Heart right ventricle (tissue), 16 donors: ENCODE results near the gene VANGL2. TPM values are rescaled to one million over a fixed set of nuclear protein-coding genes. Genes with fewer than 3 reads are reported as not detected.

Experiments
- ATAC-seq, 8 donors: fragments of 200-7000 bp; cut with Tn5 transposase; one replicate each; pipeline ENCODE4 v1.9.1; 2020; ENCODE audit warnings: mild to moderate bottlenecking in 8 of 8, moderate library complexity in 8 of 8, moderate number of reproducible peaks in 1 of 8
- DNase-seq, 2 donors: peaks; one replicate each; pipeline ENCODE4 v3.0.0-alpha.2; 2020
- H3K27ac ChIP-seq, 10 donors: fragments of 200-600 bp; sonication (generic) in 2 of 10; one replicate each; pipeline versions ENCODE4 v1.5.0 to v1.8.0; 2020 to 2022; ENCODE audit warnings: mild to moderate bottlenecking in 3 of 10
- H3K27me3 ChIP-seq, 7 donors: fragments of 200-600 bp; one replicate each; pipeline ENCODE4 v1.8.0; 2021 to 2022; ENCODE audit warnings: mild to moderate bottlenecking in 2 of 7
- H3K36me3 ChIP-seq, 9 donors: fragments of 200-600 bp; sonication (generic) in 1 of 9; one replicate each; pipeline versions ENCODE4 v1.5.0 to v1.8.0; 2020 to 2022; ENCODE audit warnings: mild to moderate bottlenecking in 2 of 9
- H3K4me1 ChIP-seq, 9 donors: fragments of 200-600 bp; sonication (generic) in 1 of 9; one replicate each; pipeline versions ENCODE4 v1.5.0 to v1.8.0; 2020 to 2022; ENCODE audit warnings: mild to moderate bottlenecking in 4 of 9
- H3K4me3 ChIP-seq, 10 donors: fragments of 200-600 bp; sonication (generic) in 2 of 10; one replicate each; pipeline versions ENCODE4 v1.5.0 to v1.8.0; 2020 to 2022; ENCODE audit warnings: mild to moderate bottlenecking in 7 of 10, moderate library complexity in 2 of 10
- H3K9me3 ChIP-seq, 11 donors: fragments of 200-600 bp in 10 of 11; sonication (generic) in 2 of 11; one replicate each; pipeline versions ENCODE4 v1.5.0 to v1.8.0; 2013 to 2022; ENCODE audit warnings: mild to moderate bottlenecking in 2 of 11, control low read depth in 1 of 11, moderate library complexity in 1 of 11
- WGBS, 2 donors: extraction: QIAGEN DNeasy Blood & Tissue Kit; methylation state at CpG; one replicate each; pipeline ENCODE4 v1.1.7; 2013; ENCODE audit warnings: inconsistent platforms in 1 of 2; 5-methylcytosine and 5-hydroxymethylcytosine counted together
- intact Hi-C, 10 donors: fragments of 100-400 bp; cut with DNase I; formaldehyde crosslinking; loops; one replicate each; pipeline versions ENCODE4 v1.11.1 to v1.14.2; 2022
- polyA plus RNA-seq, 2 donors: library from polyadenylated mRNA; stranded (reverse); fragments of 200-250 nt; gene quantifications; one replicate each; pipeline ENCODE4 v1.2.3, GENCODE V29; 2013
- total RNA-seq, 10 donors: library from RNA; stranded (reverse); fragmentation: NEBNext Ultra II Directional in 3 of 10; extraction: Animal tissue kit (Norgen Biotek cat#: 25700) in 3 of 10; gene quantifications; one replicate each; pipeline versions ENCODE4 v1.2.1 to v1.2.4, GENCODE V29; 2021 to 2023
- TF ChIP-seq, protein P1 (sequence below), 9 donors: fragments of 200-600 bp; sonication (generic) in 2 of 9; IDR thresholded peaks; one replicate each; pipeline versions ENCODE4 v1.5.0 to v1.8.0; 2021 to 2022; ENCODE audit warnings: antibody characterized with exemption in 9 of 9, mild to moderate bottlenecking in 5 of 9, moderate library complexity in 1 of 9
- donor health status: Arrhythmogenic right ventricular cardiomyopathy.
- donor health status: ischemic (EF 13 %, LVEDD 7.1; RV severe dilation, severe dysfunction).
- donor health status: healthy with polysubstance abuse.
- donor health status: DM: no; HTN: yes; CAD: no.
- donor health status: DM: no; HTN: no; CAD: no.
- donor health status: ischemic (EF 25% LVEDD 6.9; RV normal size, moderate dysfunction).
- donor health status: ischemic (EF 25% LVEDD 5.7; RV mildly dilated, moderate dysfunction).
- donor health status: healthy.
- donor health status: DM: yes; HTN: yes; CAD: no.
- donor health status: Ischemic cardiomyopathy.
- donor health status: ischemic (EF 35%, LVEDD 5.7; RV mildly dilated, moderate dysfunction).
- donor health status: nonischemic (EF 11% LVEDD 7.7; RV severe dilation, severe dysfunction).
- donor health status: DM: yes; HTN: yes; CAD: no.
- donor health status: PGD.
- donor health status: ischemic (EF 29% LVEDD 5.4; RV normal size, mild dysfunction).
- donor health status: nonischemic (EF 23%, LVEDD 6.1; RV moderate dilation, normal function).

The VANGL2 gene
- total and polyA plus RNA-seq, 12 donors, result 0.68 to 4.1 (median 1.9) TPM

DNA sequence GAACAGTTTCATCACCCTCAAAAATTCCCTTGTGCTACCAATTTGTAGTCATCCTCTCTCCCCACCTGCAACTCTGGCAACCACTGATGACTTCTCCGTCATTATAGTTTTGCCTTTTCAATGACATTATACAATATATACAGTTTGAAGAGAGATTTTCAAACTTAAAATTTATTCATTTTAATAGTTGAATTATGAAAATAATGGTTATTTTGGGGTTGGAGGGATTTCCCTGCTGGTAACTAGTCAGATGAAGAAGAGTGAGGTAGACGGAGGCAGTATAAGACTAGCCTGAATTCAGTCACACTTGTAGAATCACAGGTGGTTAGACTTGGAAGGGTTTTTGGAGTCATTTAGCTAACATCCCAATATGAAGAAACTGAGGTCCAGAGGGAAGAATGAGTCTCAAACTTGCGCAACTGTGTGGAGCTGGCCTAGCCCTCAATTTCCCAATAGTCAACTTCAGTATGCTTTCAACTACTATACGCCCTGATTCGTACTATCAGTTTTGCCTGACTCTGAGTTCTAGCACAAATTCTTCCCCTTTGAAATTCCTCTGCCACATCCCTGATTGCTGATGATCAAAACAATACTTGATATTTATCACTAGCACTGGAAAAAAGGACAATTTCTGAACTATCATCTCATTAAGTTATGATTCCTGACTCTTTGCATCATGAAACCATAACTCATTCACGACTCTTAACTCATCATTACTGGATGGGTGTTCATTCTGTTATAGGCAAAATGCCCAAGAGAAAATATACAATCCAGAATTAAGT is 54.2 kb downstream of the VANGL2 start:
- Histone ChIP-seq H3K4me3 (no peak overlapping the region), H3K9me3 (no peaks in the 10 kb centered on the region), H3K27ac (no peak overlapping the region), H3K27me3 (peaks cover 0 to 7% (median 0%) of the 10 kb centered on the region in 7 donors), H3K36me3 (no peaks in the 10 kb centered on the region), H3K4me1 (no peaks in the 10 kb centered on the region)
- TF ChIP-seq, protein P1, sequence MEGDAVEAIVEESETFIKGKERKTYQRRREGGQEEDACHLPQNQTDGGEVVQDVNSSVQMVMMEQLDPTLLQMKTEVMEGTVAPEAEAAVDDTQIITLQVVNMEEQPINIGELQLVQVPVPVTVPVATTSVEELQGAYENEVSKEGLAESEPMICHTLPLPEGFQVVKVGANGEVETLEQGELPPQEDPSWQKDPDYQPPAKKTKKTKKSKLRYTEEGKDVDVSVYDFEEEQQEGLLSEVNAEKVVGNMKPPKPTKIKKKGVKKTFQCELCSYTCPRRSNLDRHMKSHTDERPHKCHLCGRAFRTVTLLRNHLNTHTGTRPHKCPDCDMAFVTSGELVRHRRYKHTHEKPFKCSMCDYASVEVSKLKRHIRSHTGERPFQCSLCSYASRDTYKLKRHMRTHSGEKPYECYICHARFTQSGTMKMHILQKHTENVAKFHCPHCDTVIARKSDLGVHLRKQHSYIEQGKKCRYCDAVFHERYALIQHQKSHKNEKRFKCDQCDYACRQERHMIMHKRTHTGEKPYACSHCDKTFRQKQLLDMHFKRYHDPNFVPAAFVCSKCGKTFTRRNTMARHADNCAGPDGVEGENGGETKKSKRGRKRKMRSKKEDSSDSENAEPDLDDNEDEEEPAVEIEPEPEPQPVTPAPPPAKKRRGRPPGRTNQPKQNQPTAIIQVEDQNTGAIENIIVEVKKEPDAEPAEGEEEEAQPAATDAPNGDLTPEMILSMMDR (IDR thresholded peaks at IDR 0.05), result no peak
- intact Hi-C loops, result no loop called here
- 90 to 95% methylated on average over 6 of the region's 6 CpGs for WGBS, 2 donors
- ATAC-seq (no peak), DNase-seq (no peak)

DNA sequence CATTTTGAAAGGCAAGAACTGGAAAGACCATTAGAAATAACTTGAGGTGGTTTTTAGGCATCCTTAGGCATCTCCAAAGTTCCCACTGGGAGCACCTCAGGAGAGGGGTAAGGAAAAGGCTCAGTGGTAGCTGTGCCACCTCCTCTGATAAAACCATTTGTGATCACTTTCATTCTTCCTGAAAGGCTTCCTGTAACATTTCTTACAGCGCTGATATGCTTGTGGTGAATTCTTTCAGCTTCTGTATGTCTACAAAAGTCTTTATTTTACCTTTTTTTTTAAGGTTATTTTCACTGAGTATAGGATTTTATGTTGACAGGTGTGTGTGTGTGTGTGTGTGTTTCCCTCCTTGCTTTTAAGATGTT is 54.8 kb downstream of the VANGL2 start:
- intact Hi-C loops, result no loop called here
- no peak overlapping the region for H3K4me3 ChIP-seq
- H3K36me3 ChIP-seq, result no peaks in the 10 kb centered on the region
- H3K27ac ChIP-seq, result no peak overlapping the region
- ATAC-seq (no peak), DNase-seq (no peak)
- WGBS, 2 donors, result 70 to 78% methylated on average over 1 of the region's 1 CpG
- H3K27me3 ChIP-seq, result peaks cover 0 to 7% (median 0%) of the 10 kb centered on the region in 7 donors
- H3K9me3 ChIP-seq, result no peaks in the 10 kb centered on the region
- TF ChIP-seq, protein P1 (IDR thresholded peaks at IDR 0.05), result no peak
- H3K4me1 ChIP-seq, result no peaks in the 10 kb centered on the region

DNA sequence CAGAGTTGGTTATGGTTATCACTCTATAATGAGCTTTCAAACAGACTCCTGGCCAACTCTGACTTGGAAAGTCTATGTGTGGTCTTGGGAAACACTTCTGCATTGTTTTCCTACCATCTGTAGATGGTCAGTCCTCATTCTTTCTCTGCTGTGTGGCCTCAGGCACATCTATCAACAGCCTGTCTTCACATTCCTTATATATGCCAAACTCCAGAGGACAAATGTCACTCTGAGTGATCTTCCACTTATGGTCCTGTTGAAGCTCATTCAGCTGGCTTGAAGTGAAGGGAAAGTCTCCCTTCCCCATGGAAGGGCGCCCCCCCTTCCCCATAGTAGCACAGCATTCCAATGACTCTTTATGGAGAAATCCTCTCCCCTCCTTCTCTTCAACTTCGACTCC is 58.7 kb downstream of the VANGL2 start:
- DNase-seq, result no peak
- Histone ChIP-seq H3K27ac (no peak overlapping the region), H3K9me3 (no peaks in the 10 kb centered on the region), H3K27me3 (peaks cover 0 to 3% (median 0%) of the 10 kb centered on the region in 7 donors), H3K4me1 (peaks cover 0 to 8% (median 0%) of the 10 kb centered on the region in 9 donors), H3K36me3 (no peaks in the 10 kb centered on the region), H3K4me3 (no peak overlapping the region)
- 16 to 39% methylated on average over 2 of the region's 2 CpGs for WGBS, 2 donors
- ATAC-seq, result no peak
- TF ChIP-seq, protein P1 (IDR thresholded peaks at IDR 0.05), result no peak
- intact Hi-C loops, result no loop called here

DNA sequence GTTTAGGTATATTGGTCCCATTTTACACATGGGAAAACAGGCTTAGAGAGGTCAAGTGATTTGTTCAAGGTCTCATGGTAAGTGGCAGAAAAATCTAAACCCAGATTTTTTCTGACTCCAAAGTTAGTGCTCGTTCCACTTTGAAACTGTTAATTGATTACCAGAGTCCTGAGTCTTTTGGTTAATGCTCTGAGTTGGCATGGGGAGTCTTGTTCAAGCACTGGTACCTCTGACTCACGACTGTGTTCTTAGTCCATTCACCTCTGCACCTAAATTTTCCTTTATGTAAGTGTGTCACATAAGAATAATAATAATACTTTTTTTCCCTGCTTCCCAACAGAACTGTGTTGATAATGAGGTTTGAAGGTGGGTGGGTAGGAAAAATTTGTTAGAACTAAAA is 59.3 kb downstream of the VANGL2 start:
- peaks cover 0 to 8% (median 0%) of the 10 kb centered on the region in 9 donors for H3K4me1 ChIP-seq
- intact Hi-C loops, result no loop called here
- H3K27me3 ChIP-seq, result peaks cover 0 to 3% (median 0%) of the 10 kb centered on the region in 7 donors
- DNase-seq, result no peak
- H3K4me3 ChIP-seq, result no peak overlapping the region
- no peak for ATAC-seq
- H3K27ac ChIP-seq, result no peak overlapping the region
- TF ChIP-seq, protein P1 (IDR thresholded peaks at IDR 0.05), result no peak
- 83 to 87% methylated on average over 2 of the region's 2 CpGs for WGBS, 2 donors
- no peaks in the 10 kb centered on the region for H3K36me3 ChIP-seq
- H3K9me3 ChIP-seq, result no peaks in the 10 kb centered on the region
